H1 (cell line): ENCODE results near the gene ARHGEF16. TPM values are rescaled to one million over a fixed set of nuclear protein-coding genes. Genes with fewer than 3 reads are reported as not detected.

Experiments
- CTCF ChIA-PET: fragments of 300-600 bp; sonication (Branson Sonifier 250); formaldehyde crosslinking; loops from one replicate; lab custom pipeline; 2021; ENCODE audit not compliant: partially characterized antibody; lab: Charles Lee
- POLR2A ChIA-PET: fragments of 300-600 bp; sonication (Branson Sonifier 250); formaldehyde crosslinking; loops from one replicate; lab custom pipeline; 2021; ENCODE audit warnings: inconsistent platforms; ENCODE audit not compliant: partially characterized antibody; lab: Charles Lee
- DNase-seq, 2 experiments: peaks; one replicate each; pipeline versions ENCODE4 v3.0.0 to v3.0.0-alpha.2; 2010 to 2022; ENCODE audit warnings: low spot score in 2 of 2, low read depth in 1 of 2, mixed read lengths in 1 of 2
- FAIRE-seq: peaks from 2 replicates; lab custom pipeline; 2011; peaks lifted over from hg19 to GRCh38; lab: Jason Lieb, UNC
- H2AFZ ChIP-seq: 2 replicates; pipeline ENCODE4 v1.8.1; 2012; ENCODE audit warnings: low read length, inconsistent platforms
- H2AK5ac ChIP-seq: 2 replicates; pipeline ENCODE4 v1.6.1; 2013; ENCODE audit warnings: low read depth, low read length
- H2BK120ac ChIP-seq: replicated peaks from 2 replicates; pipeline ENCODE3; 2013; ENCODE audit warnings: low read depth, low read length, inconsistent platforms
- H2BK12ac ChIP-seq: 2 replicates; pipeline ENCODE4 v1.6.1; 2013; ENCODE audit warnings: low read depth, low read length
- H2BK15ac ChIP-seq: 2 replicates; pipeline ENCODE4 v1.6.1; 2013; ENCODE audit warnings: low read length
- H2BK20ac ChIP-seq: 2 replicates; pipeline ENCODE4 v1.6.1; 2013; ENCODE audit warnings: low read length
- H2BK5ac ChIP-seq: 2 replicates; pipeline ENCODE4 v1.6.1; 2013; ENCODE audit warnings: low read depth, low read length
- H3K14ac ChIP-seq: 2 replicates; pipeline ENCODE4 v1.6.1; 2013; ENCODE audit warnings: inconsistent platforms; ENCODE audit not compliant: insufficient read length
- H3K18ac ChIP-seq: 2 replicates; pipeline ENCODE4 v1.6.1; 2013; ENCODE audit warnings: low read length; ENCODE audit errors: extremely low read depth
- H3K23ac ChIP-seq: 2 replicates; pipeline ENCODE4 v1.6.1; 2013; ENCODE audit warnings: inconsistent platforms; ENCODE audit not compliant: insufficient read length
- H3K23me2 ChIP-seq: 2 replicates; pipeline ENCODE4 v1.6.1; 2013; ENCODE audit warnings: low read depth, low read length
- H3K27ac ChIP-seq: 2 replicates; pipeline ENCODE4 v1.6.1; 2011; ENCODE audit warnings: low read depth, low read length, inconsistent platforms
- H3K27me3 ChIP-seq, 4 experiments: replicated peaks in 1 of 4; 1 replicate in 1 of 4; 2 replicates in 3 of 4; pipeline versions ENCODE4 v1.6.1 to v1.8.1; 2011 to 2013; ENCODE audit warnings: low read length in 3 of 4, mild to moderate bottlenecking in 3 of 4, inconsistent platforms in 2 of 4, mixed read lengths in 2 of 4, moderate library complexity in 1 of 4; ENCODE audit not compliant: control insufficient read depth in 3 of 4, insufficient read depth in 3 of 4; ENCODE audit errors: extremely low read depth in 1 of 4
- H3K36me3 ChIP-seq, 4 experiments: 2 replicates each; pipeline versions ENCODE4 v1.6.1 to v1.8.1; 2011 to 2013; ENCODE audit warnings: mild to moderate bottlenecking in 4 of 4, low read length in 3 of 4, moderate library complexity in 2 of 4, control low read depth in 1 of 4, inconsistent platforms in 1 of 4; ENCODE audit not compliant: insufficient read depth in 4 of 4, control insufficient read depth in 2 of 4
- H3K4ac ChIP-seq: replicated peaks from 2 replicates; pipeline ENCODE3; 2013; ENCODE audit warnings: low read length, low read depth, mixed read lengths, inconsistent platforms; ENCODE audit not compliant: insufficient read length
- H3K4me1 ChIP-seq, 4 experiments: replicated peaks in 1 of 4; 1 replicate in 1 of 4; 2 replicates in 3 of 4; pipeline versions ENCODE4 v1.6.1 to v1.8.1; 2011 to 2013; ENCODE audit warnings: low read length in 3 of 4, inconsistent platforms in 2 of 4, mixed read lengths in 1 of 4; ENCODE audit not compliant: insufficient read depth in 4 of 4, control insufficient read depth in 3 of 4
- H3K4me2 ChIP-seq, 2 experiments: 2 replicates each; pipeline versions ENCODE4 v1.6.1 to v1.8.1; 2011 to 2013; ENCODE audit warnings: low read depth in 2 of 2, low read length in 2 of 2, control low read depth in 1 of 2, inconsistent platforms in 1 of 2, mild to moderate bottlenecking in 1 of 2; ENCODE audit not compliant: insufficient read depth in 1 of 2
- H3K4me3 ChIP-seq, 4 experiments: fragments of 200-600, 300-600 bp in 1 of 4; sonication (generic), shearing (Covaris generic), sonication (Bioruptor Twin) in 1 of 4; 2 replicates each; pipeline versions ENCODE4 v1.5.1 to v1.8.1; 2011 to 2016; ENCODE audit warnings: low read length in 4 of 4, low read depth in 3 of 4, control low read depth in 2 of 4, inconsistent platforms in 2 of 4, mild to moderate bottlenecking in 2 of 4, mixed read lengths in 1 of 4, moderate library complexity in 1 of 4; ENCODE audit not compliant: insufficient read depth in 2 of 4; ENCODE audit errors: extremely low read depth in 1 of 4
- H3K56ac ChIP-seq: replicated peaks from 2 replicates; pipeline ENCODE3; 2013; ENCODE audit warnings: low read depth, mild to moderate bottlenecking, mixed read lengths, low read length, inconsistent platforms; ENCODE audit not compliant: insufficient read length
- H3K79me1 ChIP-seq: 2 replicates; pipeline ENCODE4 v1.6.1; 2013; ENCODE audit warnings: low read depth, low read length, control low read depth
- H3K79me2 ChIP-seq, 2 experiments: 2 replicates each; pipeline versions ENCODE4 v1.6.1 to v1.8.1; 2012 to 2013; ENCODE audit warnings: low read length in 2 of 2, mild to moderate bottlenecking in 2 of 2, inconsistent platforms in 1 of 2; ENCODE audit not compliant: insufficient read depth in 2 of 2, control insufficient read depth in 1 of 2
- H3K9ac ChIP-seq, 4 experiments: replicated peaks in 1 of 4; 1 replicate in 1 of 4; 2 replicates in 3 of 4; pipeline versions ENCODE4 v1.6.1 to v1.8.1; 2011 to 2013; ENCODE audit warnings: low read depth in 3 of 4, low read length in 3 of 4, control low read depth in 2 of 4, mild to moderate bottlenecking in 2 of 4, moderate library complexity in 2 of 4, inconsistent platforms in 1 of 4; ENCODE audit errors: extremely low read depth in 1 of 4
- H3K9me3 ChIP-seq, 2 experiments: 2 replicates each; pipeline versions ENCODE4 v1.6.1 to v1.8.1; 2012 to 2013; ENCODE audit warnings: mild to moderate bottlenecking in 2 of 2, moderate library complexity in 2 of 2, control low read depth in 1 of 2, inconsistent platforms in 1 of 2, low read depth in 1 of 2, low read length in 1 of 2, mixed read lengths in 1 of 2; ENCODE audit not compliant: insufficient read depth in 2 of 2
- H4K20me1 ChIP-seq, 2 experiments: replicated peaks in 1 of 2; 2 replicates each; pipeline versions ENCODE3 to v1.8.1; 2011 to 2013; ENCODE audit warnings: inconsistent platforms in 2 of 2, low read length in 2 of 2, mild to moderate bottlenecking in 1 of 2; ENCODE audit not compliant: insufficient read depth in 2 of 2, control insufficient read depth in 1 of 2
- H4K5ac ChIP-seq: 2 replicates; pipeline ENCODE4 v1.6.1; 2013; ENCODE audit warnings: low read length, low read depth, mixed read lengths, inconsistent platforms; ENCODE audit not compliant: insufficient read length
- H4K8ac ChIP-seq: 2 replicates; pipeline ENCODE4 v1.8.0; 2013; ENCODE audit warnings: mild to moderate bottlenecking, moderate library complexity, low read length, inconsistent platforms; ENCODE audit not compliant: insufficient read depth; ENCODE audit errors: extremely low read depth
- H4K91ac ChIP-seq: replicated peaks from 2 replicates; pipeline ENCODE3; 2013; ENCODE audit warnings: low read length, mixed read lengths, inconsistent platforms; ENCODE audit not compliant: insufficient read length
- JUN ChIP-seq: IDR thresholded peaks from 2 replicates; pipeline ENCODE4 v1.6.1; 2011; ENCODE audit warnings: low read depth, mild to moderate bottlenecking, improper control_type of control experiment, low read length
- POLR2A ChIP-seq, 2 experiments: IDR thresholded peaks; 1 replicate in 1 of 2; 2 replicates in 1 of 2; pipeline ENCODE4 v1.6.1; 2011; ENCODE audit warnings: low read depth in 2 of 2, low read length in 2 of 2, mild to moderate bottlenecking in 2 of 2; ENCODE audit errors: control extremely low read depth in 1 of 2
- SIN3A ChIP-seq, 2 experiments: IDR thresholded peaks in 1 of 2; conservative IDR thresholded peaks in 1 of 2; 2 replicates each; pipeline ENCODE4 v1.6.1; 2011 to 2012; ENCODE audit warnings: low read length in 2 of 2, improper control_type of control experiment in 1 of 2, low read depth in 1 of 2, mild to moderate bottlenecking in 1 of 2
- TCF12 ChIP-seq: IDR thresholded peaks from 2 replicates; pipeline ENCODE4 v1.6.1; 2011; ENCODE audit warnings: low read depth, mild to moderate bottlenecking, low read length
- TEAD4 ChIP-seq: IDR thresholded peaks from 2 replicates; pipeline ENCODE4 v1.6.1; 2012; ENCODE audit warnings: low read depth, low read length, inconsistent platforms, mixed read lengths
- WGBS, 2 experiments: shearing (Covaris generic) in 1 of 2; methylation state at CpG; one replicate each; pipeline versions ENCODE4 v1.1.6 to v1.1.7; 2013 to 2015; ENCODE audit warnings: low lambda C conversion rate in 2 of 2, mixed read lengths in 2 of 2, inconsistent platforms in 1 of 2, low coverage in 1 of 2, missing lambda C conversion rate in 1 of 2; ENCODE audit not compliant: insufficient replicate concordance in 2 of 2, insufficient coverage in 1 of 2, insufficient read length in 1 of 2; ENCODE audit errors: extremely low coverage in 1 of 2, missing lambda C conversion rate in 1 of 2; 5-methylcytosine and 5-hydroxymethylcytosine counted together
- polyA plus RNA-seq, 7 experiments: library from polyadenylated mRNA; depleted of rRNA in 3 of 7; stranded (reverse) in 5 of 7; unstranded in 2 of 7; fragments of >200 nt in 5 of 7; fragments of 200-250 nt in 2 of 7; gene quantifications; 1 replicate in 5 of 7; 2 replicates in 1 of 7; 4 replicates in 1 of 7; pipeline versions ENCODE4 v1.2.1 to v1.2.3, GENCODE V29; 2011 to 2013; ENCODE audit warnings: missing spikeins in 2 of 7, mixed read lengths in 2 of 7
- total RNA-seq: library from RNA; stranded (reverse); fragmentation: NEBNext Ultra II Directional; extraction: Animal tissue kit (Norgen Biotek cat#: 25700); gene quantifications from 2 replicates; pipeline ENCODE4 v1.2.1, GENCODE V29; 2021

The ARHGEF16 gene
- total and polyA plus RNA-seq, 2 of the 8 experiments (the other 6 are each of a cell fraction or from before 2014, with no cell fraction given), result 18.3 to 20.7 TPM

DNA sequence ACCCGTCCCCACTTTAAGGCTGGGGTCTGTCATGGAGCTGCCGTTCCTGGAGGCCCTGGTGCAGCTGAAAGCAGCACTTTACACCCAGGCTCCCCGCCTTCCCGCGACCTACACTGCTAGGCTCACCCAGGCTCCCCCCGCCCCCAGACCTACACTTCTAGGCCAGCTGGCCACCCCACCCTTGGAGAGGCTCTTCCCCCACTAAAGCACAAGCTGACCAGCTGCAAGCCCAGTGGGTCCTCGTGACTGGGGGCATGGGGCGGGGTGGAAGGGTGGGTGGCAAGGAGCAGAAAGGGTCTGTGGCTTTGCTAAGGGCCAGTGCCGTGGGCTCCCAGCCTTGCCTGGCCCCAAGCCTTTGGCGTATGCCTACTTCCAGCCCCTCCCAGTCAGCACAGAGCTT lies 9.7 kb upstream of the ARHGEF16 start:
- CTCF ChIA-PET, result interaction anchor here (0.6 to 6.5 kb wide), 5 partner anchors 8 to 197 kb away, joined by 3 to 35 read pairs (median 3); no protein-coding TSS in a partner anchor

More for the DNA sequence above, 9.7 kb upstream of the ARHGEF16 start:
- Histone ChIP-seq H3K56ac (no peak overlapping the region), H3K4ac (no peak overlapping the region), H3K27me3 (no peaks in the 10 kb centered on the region; a peak in 1 of 7 replicates), H3K9ac (no peak overlapping the region), H3K23ac (no peak overlapping the region), H3K9me3 (no peaks in the 10 kb centered on the region), H2BK12ac (no peak overlapping the region), H3K23me2 (no peaks in the 10 kb centered on the region), H2AFZ (no peak overlapping the region), H2BK15ac (no peak overlapping the region), H2BK20ac (no peak overlapping the region), H2BK5ac (no peak overlapping the region), H4K8ac (no peak overlapping the region), H3K4me1 (peaks cover 0 to 2% (median 0%) of the 10 kb centered on the region in 4 experiments; a peak in 2 of 7 replicates), H3K79me2 (no peaks in the 10 kb centered on the region), H4K20me1 (no peaks in the 10 kb centered on the region), H3K14ac (no peak overlapping the region), H4K5ac (no peak overlapping the region), H3K4me2 (no peak overlapping the region), H3K18ac (no peak overlapping the region), H3K36me3 (no peaks in the 10 kb centered on the region), H3K4me3 (no peak overlapping the region), H2AK5ac (no peak overlapping the region), H3K79me1 (no peaks in the 10 kb centered on the region), H2BK120ac (no peak overlapping the region), H4K91ac (no peak overlapping the region), H3K27ac (no peak overlapping the region)
- whole genome bisulfite sequencing, 2 experiments, result 69% methylated on average over 7 of the region's 10 CpGs; no CpG with 5 or more reads in 1 of the 2 experiments
- DNase-seq (no peak), FAIRE-seq (no peak)
- no peak for TF ChIP-seq JUN
- no peak for TF ChIP-seq TCF12
- TF ChIP-seq POLR2A (IDR thresholded peaks at IDR 0.05; ENCODE audit: control extremely low read depth in 1 of 2, low read depth in 2 of 2, low read length in 2 of 2), result no peak
- no peak for TF ChIP-seq TEAD4
- TF ChIP-seq SIN3A (conservative IDR thresholded peaks at IDR 0.05 in 1 of 2, IDR thresholded peaks at IDR 0.05 in 1 of 2; ENCODE audit: low read depth in 1 of 2, low read length in 2 of 2), result no peak
- POLR2A ChIA-PET, result no interaction called here
